ENCODE measurements around the gene ANKRD13C.

ANKRD13C gene

GRCh38 chr1:70278710-70279109 lies 75.8 kb downstream of the ANKRD13C start:
- TF ChIP-seq POLR2AphosphoS5 (IDR thresholded peaks at IDR 0.05; ENCODE audit: low read depth): no peak
- no peak for TF ChIP-seq REST (IDR thresholded peaks at IDR 0.05; ENCODE audit: insufficient replicate concordance, low read depth)
- TF ChIP-seq GABPA (IDR thresholded peaks at IDR 0.05; ENCODE audit: low read depth): no peak
- TF ChIP-seq SPI1 (IDR thresholded peaks at IDR 0.05; ENCODE audit: borderline replicate concordance, low read depth): no peak
- TF ChIP-seq CTCF (IDR thresholded peaks at IDR 0.05; ENCODE audit: insufficient read depth, low read length): no peak
- Histone ChIP-seq H3K27me3 (ENCODE audit: insufficient read depth, poor library complexity, severe bottlenecking) (no peaks in the 10 kb centered on the region), H3K4me3 (replicated peaks; ENCODE audit: insufficient read depth, low read length) (no peak overlapping the region), H3K27ac (replicated peaks) (no peak overlapping the region)
- DNase-seq (ENCODE audit: low read depth in 1 of 2, low spot score in 1 of 2): no peak

GRCh38 chr1:70277875-70278274 lies 76.6 kb downstream of the ANKRD13C start:
- DNase-seq (ENCODE audit: low read depth in 1 of 2, low spot score in 1 of 2): no peak
- Histone ChIP-seq H3K27me3 (ENCODE audit: insufficient read depth, poor library complexity, severe bottlenecking) (no peaks in the 10 kb centered on the region), H3K4me3 (replicated peaks; ENCODE audit: insufficient read depth, low read length) (no peak overlapping the region), H3K27ac (replicated peaks) (no peak overlapping the region)
- TF ChIP-seq REST (IDR thresholded peaks at IDR 0.05; ENCODE audit: insufficient replicate concordance, low read depth) (no peak), SPI1 (IDR thresholded peaks at IDR 0.05; ENCODE audit: borderline replicate concordance, low read depth) (no peak), POLR2AphosphoS5 (IDR thresholded peaks at IDR 0.05; ENCODE audit: low read depth) (no peak), CTCF (IDR thresholded peaks at IDR 0.05; ENCODE audit: insufficient read depth, low read length) (no peak), GABPA (IDR thresholded peaks at IDR 0.05; ENCODE audit: low read depth) (no peak)

- TF ChIP-seq REST (IDR thresholded peaks at IDR 0.05; ENCODE audit: insufficient replicate concordance, low read depth) (no peak), GABPA (IDR thresholded peaks at IDR 0.05; ENCODE audit: low read depth) (no peak), CTCF (IDR thresholded peaks at IDR 0.05; ENCODE audit: insufficient read depth, low read length) (no peak)
- Histone ChIP-seq H3K27ac (replicated peaks) (no peak overlapping the region), H3K27me3 (ENCODE audit: insufficient read depth, poor library complexity, severe bottlenecking) (no peaks in the 10 kb centered on the region), H3K4me3 (replicated peaks; ENCODE audit: insufficient read depth, low read length) (no peak overlapping the region)
- DNase-seq (ENCODE audit: low read depth in 1 of 2, low spot score in 1 of 2): no peak
Measured at GRCh38 chr1:70265946-70266345, 88.6 kb downstream of the ANKRD13C start.
